Anterior cingulate cortex (tissue), 58 donors: Measurements from ENCODE around the gene SESTD1.
"Not testable (repeated sequence)": the region's sequence is repeated elsewhere in the genome, so short reads cannot be mapped to it uniquely, and the experiment has no call there.

Experiments used
- DNase-seq, 58 donors: peaks; one replicate each; lab custom pipeline; 2025; lab: John Stamatoyannopoulos, UW

Gene SESTD1

GRCh38 chr2:179268277-179268925 lies 3.8 kb upstream of the SESTD1 start:
- DNase-seq, result no peak

GRCh38 chr2:179266271-179266670 lies 1.6 kb upstream of the SESTD1 start:
- DNase-seq, result no peak

DNA sequence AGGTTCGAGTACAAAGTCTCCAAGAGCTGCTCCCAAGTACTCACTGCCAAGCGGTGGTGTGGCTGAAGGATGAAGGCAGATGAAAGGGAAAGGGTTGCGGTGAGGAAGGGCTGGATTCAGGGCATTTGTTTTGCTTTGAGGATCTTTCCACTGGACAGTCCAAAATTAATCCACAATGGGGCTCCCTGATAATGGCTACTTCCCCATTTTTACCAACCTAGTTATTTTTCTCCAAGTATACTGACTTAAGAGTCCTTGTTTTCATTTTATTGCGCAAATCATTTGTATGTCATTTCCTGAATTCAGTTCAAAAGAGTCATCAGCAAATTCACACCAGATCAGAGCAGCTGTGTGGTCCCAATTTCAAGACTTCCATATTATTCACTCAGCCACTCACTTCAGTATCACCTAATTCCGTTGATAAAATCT lies 464 bp upstream of the SESTD1 start:
- DNase-seq, result peak in 1 of 58 donors; percentile 3

DNA sequence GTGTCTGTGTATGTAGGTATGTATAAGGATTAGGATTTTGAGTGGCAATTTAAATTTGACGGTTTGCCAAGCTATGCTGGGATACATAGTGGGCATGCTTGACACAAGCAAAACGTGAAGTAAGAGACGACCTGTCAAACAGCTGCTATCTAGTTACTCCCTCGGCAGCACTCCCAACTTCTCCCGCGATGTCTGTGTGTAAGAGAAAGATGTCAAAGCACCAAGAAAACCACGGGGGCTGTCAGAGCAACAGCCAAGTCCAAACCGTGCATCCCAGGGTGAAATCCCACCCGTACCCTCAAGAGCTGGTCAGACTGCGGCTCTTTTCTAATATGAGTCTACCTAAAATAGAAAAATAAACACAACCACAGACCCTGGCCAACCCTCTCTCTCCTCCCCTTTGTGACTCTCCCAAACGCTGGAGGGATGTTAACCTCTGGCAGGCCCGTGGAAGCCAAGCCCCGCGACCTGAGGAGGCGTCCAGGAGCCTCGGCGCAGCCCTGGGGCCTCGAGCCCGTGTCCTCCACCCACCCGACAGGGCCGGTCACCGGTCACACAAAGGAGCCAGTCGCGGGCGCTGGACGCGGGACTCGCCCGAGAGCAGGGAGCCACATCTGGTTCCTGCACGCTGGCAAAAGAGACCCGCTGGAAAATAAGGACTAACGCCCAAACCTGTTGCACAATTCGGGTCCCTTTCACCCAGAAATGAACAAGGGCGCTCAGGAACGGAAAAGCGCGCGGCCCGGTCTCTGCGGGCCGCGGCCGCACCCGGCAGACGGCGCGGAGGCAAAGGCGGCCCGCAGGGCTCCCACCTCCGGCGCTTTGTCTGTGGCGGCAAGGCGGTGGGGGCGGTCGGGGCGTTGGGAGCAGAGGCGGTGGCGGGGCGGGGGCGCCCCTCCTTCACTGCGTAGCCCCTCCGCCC lies 925 bp downstream of the SESTD1 start:
- peak in 44 of 58 donors; percentile 11 to 74 (median 45) for DNase-seq

DNA sequence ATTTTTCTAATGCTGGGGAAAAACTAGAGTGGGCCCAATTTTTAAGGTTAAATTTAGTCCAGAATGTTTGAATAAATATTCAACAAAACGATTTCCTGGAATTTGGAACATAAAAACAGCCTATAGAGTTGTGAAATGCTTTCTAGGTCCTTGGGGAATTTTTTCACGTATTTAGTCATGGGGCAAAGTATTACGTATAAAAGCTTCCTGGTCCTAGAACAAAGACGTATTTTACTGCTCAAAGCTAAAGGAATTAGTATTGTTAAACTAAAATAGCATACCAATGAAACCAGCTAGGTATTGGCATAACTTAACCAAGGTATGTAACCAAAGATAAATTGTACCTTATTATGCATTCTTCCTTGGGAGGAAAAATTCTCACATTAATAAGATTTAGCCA lies 1.6 kb downstream of the SESTD1 start:
- DNase-seq, result peak in 1 of 58 donors; percentile 40

DNA sequence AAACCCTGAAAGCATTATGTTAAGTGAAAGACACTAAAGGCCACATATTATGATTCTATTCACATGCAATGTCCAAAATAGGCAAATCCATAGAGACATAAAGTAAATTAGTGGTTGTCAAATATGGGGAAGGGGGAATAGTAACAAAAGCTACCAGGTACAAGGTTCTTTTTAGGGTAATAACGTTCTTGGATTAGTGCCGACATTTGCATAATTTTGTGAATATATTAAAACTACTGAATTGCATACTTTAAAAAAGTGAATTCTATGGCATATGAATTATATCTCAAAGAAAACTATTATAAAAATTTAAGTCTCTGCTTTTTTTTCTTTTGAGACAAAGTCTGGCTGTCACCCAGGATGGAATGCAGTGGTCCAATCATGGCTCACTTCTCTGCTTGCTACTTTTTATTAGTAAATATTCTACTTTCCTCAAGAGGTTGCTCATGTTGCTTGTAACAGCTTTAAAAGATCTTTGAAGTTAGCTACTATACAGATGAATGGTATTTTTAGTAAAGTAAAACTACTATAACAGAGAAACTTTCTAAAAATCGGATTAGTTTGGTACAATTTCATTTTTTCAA lies 2.5 kb downstream of the SESTD1 start:
- DNase-seq, result no peak

- DNase-seq, result no peak
Measured at GRCh38 chr2:179261151-179261825, 3.3 kb downstream of the SESTD1 start.

DNA sequence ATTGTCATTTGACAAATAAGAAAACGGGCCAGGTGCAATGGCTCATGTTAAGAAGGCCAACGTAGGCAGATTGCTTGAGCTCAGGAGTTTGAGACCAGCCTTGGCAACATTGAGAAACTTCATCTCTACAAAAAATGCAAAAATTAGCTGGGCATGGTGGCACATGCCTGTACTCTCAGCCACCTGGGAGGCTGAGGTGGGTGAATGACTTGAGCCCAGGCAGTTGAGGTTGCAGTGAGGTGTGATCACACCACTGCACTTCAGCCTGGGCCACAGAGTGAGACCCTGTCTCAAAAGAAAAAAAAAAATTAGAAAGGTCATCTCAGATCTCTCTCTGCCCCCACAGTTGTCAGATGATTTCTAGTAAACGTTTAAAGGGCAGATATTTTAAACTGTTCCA lies 4.4 kb downstream of the SESTD1 start:
- DNase-seq, result no peak

GRCh38 chr2:179255129-179255528 lies 9.5 kb downstream of the SESTD1 start:
- no peak for DNase-seq

GRCh38 chr2:179253226-179253625 lies 11.4 kb downstream of the SESTD1 start:
- DNase-seq, result no peak

- no peak for DNase-seq
Measured at GRCh38 chr2:179252423-179252822, 12.2 kb downstream of the SESTD1 start.

- DNase-seq, result no peak
Measured at GRCh38 chr2:179251870-179252269, 12.8 kb downstream of the SESTD1 start.

- no peak for DNase-seq
Measured at GRCh38 chr2:179250848-179251504, 13.7 kb downstream of the SESTD1 start.

- DNase-seq, result no peak
Measured at GRCh38 chr2:179250095-179250494, 14.5 kb downstream of the SESTD1 start.

DNA sequence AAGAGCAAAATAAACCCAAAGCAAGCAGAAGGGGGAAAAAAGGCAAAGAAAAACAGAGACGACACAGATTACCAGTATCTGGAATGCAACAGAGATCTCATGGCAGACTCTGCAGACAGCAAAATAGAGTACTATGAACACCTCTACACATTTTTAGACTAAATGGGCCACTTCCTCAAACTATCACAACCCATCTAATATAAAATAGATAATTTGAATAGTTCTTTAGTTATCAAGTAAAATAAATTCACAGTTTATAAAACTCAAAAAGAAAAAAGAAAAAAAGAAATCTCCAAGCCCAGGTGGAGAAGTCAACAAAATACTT lies 16.6 kb downstream of the SESTD1 start:
- no peak for DNase-seq

DNA sequence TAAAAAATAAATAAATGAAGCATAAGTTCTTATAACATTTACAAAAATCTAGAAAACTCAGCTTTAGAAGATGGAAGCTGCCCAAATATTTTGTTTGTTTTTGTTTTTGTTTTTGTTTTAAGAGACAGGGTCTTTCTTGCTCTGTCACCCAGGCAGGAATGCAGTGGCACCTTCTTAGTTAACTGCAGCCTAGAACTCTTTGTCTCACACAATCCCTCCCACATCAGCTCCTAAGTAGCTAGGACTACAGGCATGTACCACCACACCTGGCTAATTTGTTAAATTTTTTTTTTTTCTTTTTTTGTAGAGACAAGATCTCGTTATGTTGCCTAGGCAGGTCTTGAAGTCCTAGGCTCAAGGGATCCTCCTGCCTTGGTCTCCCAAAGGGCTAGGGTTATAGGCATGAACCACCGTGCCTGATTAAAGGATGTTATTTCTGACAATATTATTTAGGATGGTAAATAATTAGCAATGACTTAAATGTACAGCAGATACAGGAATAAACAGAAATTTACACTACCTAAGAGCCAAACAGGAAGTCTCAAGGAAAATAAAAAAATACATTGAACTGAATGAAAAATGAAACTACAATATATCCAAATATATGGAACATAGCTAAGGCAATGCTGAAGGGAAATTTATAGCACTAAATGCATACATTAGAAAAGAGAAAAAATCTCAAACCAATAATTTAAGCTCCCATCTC lies 17.2 kb downstream of the SESTD1 start:
- DNase-seq, result no peak

- DNase-seq, result not testable (repeated sequence)
Measured at GRCh38 chr2:179245843-179246242, 18.8 kb downstream of the SESTD1 start.

GRCh38 chr2:179243046-179243445 lies 21.6 kb downstream of the SESTD1 start:
- DNase-seq, result no peak

GRCh38 chr2:179240481-179241451 lies 23.9 kb downstream of the SESTD1 start:
- DNase-seq, result no peak
